Measurements from ENCODE around the gene DBR1.

Gene DBR1

DNA sequence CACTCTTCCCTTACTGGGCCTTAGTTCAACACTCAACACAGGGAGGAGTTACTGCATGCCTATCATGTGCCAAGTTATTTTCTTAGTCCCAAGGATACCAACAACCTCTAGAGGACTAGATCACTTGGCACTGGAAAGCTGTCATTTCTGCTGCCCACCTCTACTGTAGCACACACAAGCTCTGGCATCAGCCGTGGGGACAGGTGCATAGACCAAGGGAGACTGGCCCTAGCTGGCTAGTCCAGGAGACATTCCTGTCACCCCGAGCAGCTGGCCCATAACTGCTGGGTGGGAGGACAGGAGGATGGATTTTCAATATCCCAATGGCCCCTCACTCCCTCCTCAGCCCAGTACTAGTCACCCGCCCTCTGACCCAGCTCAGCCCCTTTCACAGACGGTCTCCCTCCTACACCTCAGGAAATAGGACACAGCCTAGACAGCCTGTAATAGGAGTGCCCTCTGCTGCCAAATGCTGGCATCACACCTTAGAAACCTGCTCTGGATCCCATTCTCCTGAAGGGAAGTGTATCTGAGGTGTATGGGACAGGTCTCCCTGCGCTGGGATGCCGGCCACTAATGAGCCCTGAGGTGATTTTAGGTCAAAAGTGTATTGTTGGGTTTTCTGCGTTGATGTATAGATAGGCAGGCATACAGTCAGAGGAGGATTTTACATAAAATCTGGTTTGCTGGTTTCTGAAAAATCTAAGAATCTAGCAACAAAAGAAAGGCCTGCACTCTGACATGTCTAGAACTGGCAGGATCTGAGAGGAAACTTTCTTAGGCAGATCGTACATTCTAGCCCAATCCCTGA lies 55.9 kb downstream of the DBR1 start:
- no peak for DNase-seq (ENCODE audit: low read depth)

DNA sequence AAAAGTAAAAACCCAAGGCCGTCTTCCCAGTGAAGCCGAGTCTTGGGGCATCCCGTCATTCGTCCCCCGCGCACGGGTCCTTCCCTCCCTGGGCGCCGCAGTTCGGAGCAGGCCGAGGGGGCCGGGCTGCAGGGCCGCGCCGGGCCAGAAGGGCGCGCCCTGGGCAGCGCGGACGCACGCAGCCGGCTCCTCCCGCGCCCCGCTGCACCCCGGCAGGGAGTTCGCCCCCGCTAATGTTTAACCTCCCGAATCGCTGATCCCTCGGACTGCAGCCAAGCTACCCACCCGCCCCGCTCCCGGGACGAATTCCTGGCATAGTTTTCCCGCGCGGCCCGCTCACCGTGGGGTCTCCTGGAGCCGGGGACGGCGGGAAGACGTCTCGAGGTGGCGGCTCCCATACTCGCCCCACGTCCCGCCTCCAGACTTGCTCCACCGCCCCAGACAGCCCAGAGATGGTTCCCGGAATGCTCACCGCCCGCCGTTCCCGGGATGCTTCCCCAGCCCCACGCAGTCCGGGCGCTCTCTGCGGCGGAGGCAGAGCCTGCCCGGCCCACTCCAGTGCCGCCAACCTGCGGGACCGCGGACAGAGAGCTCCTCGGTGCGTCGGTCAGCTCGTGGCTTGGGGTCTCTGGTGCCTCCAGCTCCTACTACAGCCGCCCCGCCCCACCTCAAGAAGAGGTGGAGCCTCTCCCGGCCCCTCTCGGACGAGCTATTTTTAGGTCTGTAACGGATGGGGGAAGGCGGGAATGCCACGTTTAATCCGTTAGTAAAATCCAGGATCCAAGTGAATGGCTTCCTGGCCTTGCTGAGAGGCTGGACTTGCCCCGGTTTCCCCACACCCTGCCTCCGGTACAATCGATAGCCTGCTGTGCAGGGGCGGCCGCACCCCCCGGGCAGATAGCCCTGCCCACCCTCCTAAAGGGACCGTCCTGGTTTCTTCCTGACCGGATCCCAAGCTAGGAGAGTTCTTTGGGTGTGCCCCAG lies 59.4 kb downstream of the DBR1 start, which contains the start of gene DZIP1L:
Gene DZIP1L, minus strand, starts transcription at position 621 of the 984 bp plus-strand sequence. CDS start 11,637 bp downstream, outside the sequence.
- peak; percentile 33 for DNase-seq (ENCODE audit: low read depth)

DNA sequence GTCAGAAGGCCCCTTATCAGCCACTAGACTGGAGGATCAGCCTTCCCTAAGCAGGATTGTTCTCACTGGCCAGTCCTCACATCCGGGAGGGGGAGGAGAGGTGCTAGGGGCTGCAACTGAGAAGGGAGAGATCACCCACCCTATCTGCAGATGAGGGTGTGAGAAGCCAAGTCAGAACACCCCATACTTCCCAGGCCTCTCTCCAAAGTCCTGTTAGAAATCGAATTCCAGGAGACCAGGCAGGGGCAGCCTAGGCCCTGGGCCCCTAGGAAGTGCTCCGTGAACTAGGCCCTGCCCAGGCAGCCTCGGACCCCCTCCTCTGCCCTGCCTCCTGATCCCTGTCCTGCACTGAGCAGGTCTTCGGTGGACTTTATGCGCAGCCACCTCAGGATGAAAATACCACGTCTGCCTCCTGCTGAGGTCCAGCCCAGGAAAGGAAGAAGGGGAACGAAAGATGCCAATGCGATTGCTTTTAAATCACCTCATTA lies 60.2 kb downstream of the DBR1 start:
- no peak for DNase-seq (ENCODE audit: low read depth)

- no peak for DNase-seq (ENCODE audit: low read depth)
Measured at GRCh38 chr3:138113326-138113725, 61.4 kb downstream of the DBR1 start.

DNA sequence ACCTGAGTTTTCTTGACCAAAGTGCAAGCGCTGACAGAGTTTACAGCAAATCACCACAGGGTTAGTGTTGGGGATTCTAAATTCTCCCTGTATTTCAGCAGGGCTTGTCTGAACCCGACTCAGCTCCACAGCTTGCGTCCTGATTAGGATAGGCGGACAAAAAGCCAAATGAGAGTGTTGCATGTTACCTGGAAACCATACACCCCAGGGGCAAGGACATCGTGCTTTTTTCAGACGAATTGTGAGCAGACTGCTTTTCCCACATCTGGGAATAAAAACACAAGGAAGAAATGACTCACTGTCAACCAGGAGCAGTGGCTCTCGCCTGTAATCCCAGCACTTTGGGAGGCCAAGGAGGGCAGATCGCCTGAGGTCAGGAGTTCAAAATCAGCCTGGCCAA lies 62.4 kb downstream of the DBR1 start:
- no peak for DNase-seq (ENCODE audit: low read depth)

Measured in fibroblast of the conjunctiva (primary cell).